K562 (cell line): ENCODE data around the gene CNOT9. TPM values are rescaled to one million over a fixed set of nuclear protein-coding genes. Genes with fewer than 3 reads are reported as not detected.

ENCODE experiments used
- DPF2 ChIP-seq: fragments of 450-650 bp; IDR thresholded peaks from 2 replicates; pipeline ENCODE4 v1.6.1; 2016
- ETS1 ChIP-seq: conservative IDR thresholded peaks from 2 replicates; pipeline ENCODE4 v1.6.1; 2011; ENCODE audit warnings: low read depth, mild to moderate bottlenecking, low read length; ENCODE audit not compliant: control insufficient read depth
- LARP7 ChIP-seq: fragments of 450-650 bp; IDR thresholded peaks from 2 replicates; pipeline ENCODE4 v1.6.1; 2016
- MAX ChIP-seq: sonication (generic); formaldehyde crosslinking; IDR thresholded peaks from 2 replicates; pipeline ENCODE4 v1.9.0; 2022; ENCODE audit warnings: mild to moderate bottlenecking, missing genetic modification reagents
- MLLT1 ChIP-seq, 2 experiments: fragments of 450-650 bp; IDR thresholded peaks; 2 replicates each; pipeline ENCODE4 v1.6.1; 2016
- MXD1 ChIP-seq: fragments of 250-450 bp; sonication (Bioruptor Pico); IDR thresholded peaks from 2 replicates; pipeline ENCODE4 v1.8.0; 2021; ENCODE audit warnings: borderline replicate concordance, mild to moderate bottlenecking, moderate library complexity; ENCODE audit not compliant: poor library complexity, severe bottlenecking
- NR2F6 ChIP-seq: fragments of 450-650 bp; formaldehyde crosslinking; IDR thresholded peaks from 2 replicates; pipeline ENCODE4 v1.4.0; 2020; ENCODE audit warnings: mild to moderate bottlenecking
- POLR2G ChIP-seq: fragments of 200-400 bp; formaldehyde crosslinking; IDR thresholded peaks from 2 replicates; pipeline ENCODE4 v1.6.1; 2017; ENCODE audit warnings: low read depth, mild to moderate bottlenecking, antibody characterized with exemption, low read length, moderate library complexity
- SMAD1 ChIP-seq: fragments of 150-350 bp; IDR thresholded peaks from 2 replicates; pipeline ENCODE4 v1.6.1; 2014; ENCODE audit warnings: low read length, low read depth; ENCODE audit not compliant: partially characterized antibody
- SUPT5H ChIP-seq: fragments of 450-650 bp; IDR thresholded peaks from 2 replicates; pipeline ENCODE4 v1.6.1; 2016
- TAF7 ChIP-seq: fragments of 450-650 bp; IDR thresholded peaks from 2 replicates; pipeline ENCODE4 v1.6.1; 2016; ENCODE audit warnings: missing genetic modification characterization, missing compliant biosample characterization
- VEZF1 ChIP-seq: fragments of 200-800 bp; sonication (Bioruptor generic); IDR thresholded peaks from 2 replicates; pipeline ENCODE4 v1.6.1; 2017; ENCODE audit warnings: missing genetic modification characterization, missing compliant biosample characterization
- XRCC4 ChIP-seq: IDR thresholded peaks from one replicate; pipeline ENCODE4 v1.6.1; 2011; ENCODE audit not compliant: insufficient read depth, insufficient read length; ENCODE audit errors: extremely low read depth
- ZBTB7A ChIP-seq: IDR thresholded peaks from 2 replicates; pipeline ENCODE4 v1.6.1; 2011; ENCODE audit warnings: low read depth, mild to moderate bottlenecking, low read length, moderate library complexity, borderline replicate concordance; ENCODE audit not compliant: control insufficient read depth
- ZNF347 ChIP-seq: fragments of 450-650 bp; formaldehyde crosslinking; IDR thresholded peaks from 2 replicates; pipeline ENCODE4 v1.4.0; 2020; ENCODE audit warnings: low read depth, mild to moderate bottlenecking, moderate library complexity
- ZNF609 ChIP-seq: sonication (generic); formaldehyde crosslinking; IDR thresholded peaks from 2 replicates; pipeline ENCODE4 v1.8.1; 2023; ENCODE audit warnings: missing genetic modification reagents, mild to moderate bottlenecking, borderline replicate concordance
- polyA plus RNA-seq, 8 experiments: library from polyadenylated mRNA; depleted of rRNA in 4 of 8; stranded (reverse) in 5 of 8; unstranded in 3 of 8; fragments of >200 nt; fragmentation: Nextera tagmentation in 2 of 8; fragmentation: Illumina TruSeq in 1 of 8; extraction: Ambion mirVana in 2 of 8; extraction: Trizol in 1 of 8; gene quantifications; 2 replicates each; pipeline versions ENCODE4 v1.2.1 to v1.2.3, GENCODE V29; 2011 to 2014; ENCODE audit warnings: inconsistent platforms in 1 of 8, missing spikeins in 1 of 8
- total RNA-seq, 7 experiments: library from RNA; depleted of rRNA in 6 of 7; stranded (reverse); fragments of >200 nt in 6 of 7; fragmentation: Illumina TruSeq in 2 of 7; extraction: Trizol in 2 of 7; gene quantifications; 2 replicates each; pipeline versions ENCODE4 v1.2.1 to v1.2.3, GENCODE V29; 2011 to 2021; ENCODE audit warnings: low replicate concordance in 1 of 7

Gene CNOT9
- total and polyA plus RNA-seq, 9 of the 15 experiments (the other 6 are each of a cell fraction or from before 2014, with no cell fraction given): 19.0 to 82.6 (median 46.7) TPM

- TF ChIP-seq MXD1: no peak
- no peak for TF ChIP-seq TAF7 (tag)
- TF ChIP-seq ZNF347 (CRISPR knock-in tag): no peak
- TF ChIP-seq ETS1: 0 out of 2 replicates have a peak, but pooled peaks have one; percentile 16
- 0 out of 2 replicates have a peak, but pooled peaks have one; percentile 11 for TF ChIP-seq DPF2
- TF ChIP-seq ZNF609 (CRISPR knock-in tag): no peak
- peak in 1 of 2 experiments; percentile 95; a peak in 2 of 4 replicates for TF ChIP-seq MLLT1 (IDR thresholded peaks at IDR 0.05)
- TF ChIP-seq VEZF1 (CRISPR knock-in tag): no peak
- TF ChIP-seq SUPT5H: peak; percentile 45; the same call in 1 of the 2 replicates
- TF ChIP-seq POLR2G: no peak
- TF ChIP-seq SMAD1: no peak
- TF ChIP-seq ZBTB7A: 0 out of 2 replicates have a peak, but pooled peaks have one; percentile 26
- TF ChIP-seq LARP7: 0 out of 2 replicates have a peak, but pooled peaks have one; percentile 26
- no peak for TF ChIP-seq NR2F6 (CRISPR knock-in tag)
- no peak for TF ChIP-seq XRCC4
- TF ChIP-seq MAX (CRISPR knock-in tag): no peak
Measured at GRCh38 chr2:218567797-218568189, 846 bp upstream of the CNOT9 start (continued).
